A549 treated with RU486 at 1 μM for 4 hours (cell line): ENCODE measurements around the gene LMNTD1. TPM values are rescaled to one million over a fixed set of nuclear protein-coding genes. Genes with fewer than 3 reads are reported as not detected.

Experiments used
- total RNA-seq: library from RNA; stranded (reverse); fragments of 200-300 nt; extraction: Qiagen RNA extraction; gene quantifications from 5 replicates; pipeline ENCODE4 v1.2.3, GENCODE V29; 2022; ENCODE audit warnings: low read depth

Gene LMNTD1
- total RNA-seq: not detected in 5 replicates

DNA sequence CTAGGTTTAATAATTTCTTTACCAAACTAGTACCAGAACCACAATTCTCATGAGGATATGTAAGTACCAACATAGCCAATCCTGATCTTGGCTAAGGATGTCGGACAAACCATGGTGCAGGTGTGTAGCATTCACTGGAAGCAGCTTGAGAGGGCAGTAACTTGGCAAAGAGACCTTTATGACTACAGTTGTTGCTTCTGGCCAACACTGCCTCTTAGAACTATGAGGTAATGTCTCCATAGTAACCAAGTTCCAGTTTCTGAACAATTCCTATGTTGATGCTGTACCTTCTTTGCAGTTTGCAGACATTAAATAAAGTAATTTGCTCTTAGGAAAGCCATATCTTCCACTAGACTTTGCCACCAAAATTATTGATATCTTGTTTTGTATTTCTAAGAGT is at the start of gene LMNTD1:
TSS of gene LMNTD1 (minus strand) at position 186 of the 400 bp plus-strand sequence. CDS start 324 bp downstream, outside the sequence.

